Osteoblast (primary cell): Measurements from ENCODE around the gene XXYLT1. TPM values are rescaled to one million over a fixed set of nuclear protein-coding genes. Genes with fewer than 3 reads are reported as not detected.

Experiments
- DNase-seq: peaks from one replicate; pipeline ENCODE4 v3.0.0; 2011; ENCODE audit warnings: low spot score, mixed read lengths; ENCODE audit not compliant: insufficient read length; ENCODE audit errors: missing footprints
- H2AFZ ChIP-seq: 2 replicates; pipeline ENCODE4 v1.6.0; 2011; ENCODE audit warnings: mild to moderate bottlenecking, low read length
- H3K27ac ChIP-seq: 2 replicates; pipeline ENCODE4 v1.5.1; 2011; ENCODE audit warnings: mild to moderate bottlenecking, low read depth, low read length, moderate library complexity
- H3K27me3 ChIP-seq: 2 replicates; pipeline ENCODE4 v1.6.0; 2012; ENCODE audit warnings: mild to moderate bottlenecking, control low read depth, inconsistent platforms, low read length, moderate library complexity; ENCODE audit not compliant: insufficient read depth
- H3K36me3 ChIP-seq: 2 replicates; pipeline ENCODE4 v1.5.1; 2011; ENCODE audit warnings: mild to moderate bottlenecking, low read length, control low read depth, moderate library complexity; ENCODE audit not compliant: insufficient read depth
- H3K4me1 ChIP-seq: 2 replicates; pipeline ENCODE4 v1.5.1; 2011; ENCODE audit warnings: mild to moderate bottlenecking, low read length, control low read depth, moderate library complexity; ENCODE audit not compliant: insufficient read depth
- H3K4me2 ChIP-seq: 2 replicates; pipeline ENCODE4 v1.6.0; 2011; ENCODE audit warnings: mild to moderate bottlenecking, low read length; ENCODE audit not compliant: insufficient read depth
- H3K4me3 ChIP-seq: fragments of 200-600 bp; sonication (generic); 3 replicates; pipeline ENCODE4 v1.5.1; 2012; ENCODE audit warnings: mild to moderate bottlenecking, low read length, inconsistent platforms; ENCODE audit not compliant: insufficient read depth
- H3K79me2 ChIP-seq: 2 replicates; pipeline ENCODE4 v1.6.0; 2012; ENCODE audit warnings: mild to moderate bottlenecking, low read length, control low read depth, inconsistent platforms; ENCODE audit not compliant: insufficient read depth
- H3K9me3 ChIP-seq: 2 replicates; pipeline ENCODE4 v1.5.1; 2011; ENCODE audit warnings: low read depth, low read length, control low read depth
- H4K20me1 ChIP-seq: 2 replicates; pipeline ENCODE4 v1.6.0; 2012; ENCODE audit warnings: mild to moderate bottlenecking, low read length, control low read depth; ENCODE audit not compliant: insufficient read depth
- total RNA-seq: library from RNA; depleted of rRNA; stranded (reverse); fragments of >200 nt; gene quantifications from 2 replicates; pipeline ENCODE4 v1.2.3, GENCODE V29; 2012
- TF ChIP-seq, protein P1 (sequence below): IDR thresholded peaks from 2 replicates; pipeline ENCODE4 v1.5.1; 2011; ENCODE audit warnings: mild to moderate bottlenecking, low read depth, low read length, moderate library complexity; ENCODE audit errors: extremely low read depth

Gene XXYLT1
- total RNA-seq, 1 donor, result 28.2 TPM

DNA sequence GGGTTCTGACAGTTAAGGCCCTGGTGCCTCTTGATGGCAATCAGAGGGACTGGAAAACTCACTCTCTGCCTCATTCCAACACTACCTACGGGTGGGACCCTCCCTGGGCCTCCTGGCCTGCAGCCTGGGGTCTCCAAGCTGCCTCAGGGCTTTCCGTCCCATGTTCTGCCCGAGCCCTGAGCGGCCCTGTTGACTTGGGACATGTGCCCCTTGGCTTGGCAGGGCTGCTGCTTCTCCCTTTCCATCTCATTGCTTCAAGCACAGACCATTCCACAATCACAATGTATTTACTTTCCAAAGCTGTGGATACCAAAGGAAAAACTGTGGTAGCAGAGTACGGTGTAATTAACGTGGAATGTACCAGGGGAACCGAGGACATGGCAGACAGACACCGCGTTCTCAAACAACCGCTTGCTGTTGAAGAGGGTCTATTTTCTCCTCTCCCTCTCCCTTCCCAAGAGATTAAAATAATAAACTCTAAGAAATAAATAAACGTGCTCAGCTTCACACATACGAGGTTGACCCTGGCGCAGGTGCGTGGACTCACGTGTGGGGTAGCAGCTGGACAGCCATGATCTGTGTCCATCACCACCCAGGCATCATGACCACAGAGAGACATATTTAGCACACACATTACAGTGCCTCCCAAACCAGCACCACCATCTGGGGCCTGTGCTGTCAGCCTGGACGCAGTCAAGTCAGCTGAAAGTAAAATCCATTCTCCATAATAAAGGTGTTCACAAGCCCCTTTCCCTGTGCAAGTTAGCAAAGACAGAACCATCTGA, 172.0 kb downstream of the XXYLT1 start:
- Histone ChIP-seq H3K27me3 (no peaks in the 10 kb centered on the region), H3K4me1 (peaks cover 24% of the 10 kb centered on the region), H3K27ac (no peak overlapping the region), H3K36me3 (no peaks in the 10 kb centered on the region), H4K20me1 (no peaks in the 10 kb centered on the region), H3K4me2 (no peak overlapping the region), H2AFZ (no peak overlapping the region), H3K79me2 (no peaks in the 10 kb centered on the region), H3K9me3 (no peaks in the 10 kb centered on the region), H3K4me3 (no peak overlapping the region)
- DNase-seq, result peak; percentile 43
- TF ChIP-seq, protein P1, sequence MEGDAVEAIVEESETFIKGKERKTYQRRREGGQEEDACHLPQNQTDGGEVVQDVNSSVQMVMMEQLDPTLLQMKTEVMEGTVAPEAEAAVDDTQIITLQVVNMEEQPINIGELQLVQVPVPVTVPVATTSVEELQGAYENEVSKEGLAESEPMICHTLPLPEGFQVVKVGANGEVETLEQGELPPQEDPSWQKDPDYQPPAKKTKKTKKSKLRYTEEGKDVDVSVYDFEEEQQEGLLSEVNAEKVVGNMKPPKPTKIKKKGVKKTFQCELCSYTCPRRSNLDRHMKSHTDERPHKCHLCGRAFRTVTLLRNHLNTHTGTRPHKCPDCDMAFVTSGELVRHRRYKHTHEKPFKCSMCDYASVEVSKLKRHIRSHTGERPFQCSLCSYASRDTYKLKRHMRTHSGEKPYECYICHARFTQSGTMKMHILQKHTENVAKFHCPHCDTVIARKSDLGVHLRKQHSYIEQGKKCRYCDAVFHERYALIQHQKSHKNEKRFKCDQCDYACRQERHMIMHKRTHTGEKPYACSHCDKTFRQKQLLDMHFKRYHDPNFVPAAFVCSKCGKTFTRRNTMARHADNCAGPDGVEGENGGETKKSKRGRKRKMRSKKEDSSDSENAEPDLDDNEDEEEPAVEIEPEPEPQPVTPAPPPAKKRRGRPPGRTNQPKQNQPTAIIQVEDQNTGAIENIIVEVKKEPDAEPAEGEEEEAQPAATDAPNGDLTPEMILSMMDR, result no peak

DNA sequence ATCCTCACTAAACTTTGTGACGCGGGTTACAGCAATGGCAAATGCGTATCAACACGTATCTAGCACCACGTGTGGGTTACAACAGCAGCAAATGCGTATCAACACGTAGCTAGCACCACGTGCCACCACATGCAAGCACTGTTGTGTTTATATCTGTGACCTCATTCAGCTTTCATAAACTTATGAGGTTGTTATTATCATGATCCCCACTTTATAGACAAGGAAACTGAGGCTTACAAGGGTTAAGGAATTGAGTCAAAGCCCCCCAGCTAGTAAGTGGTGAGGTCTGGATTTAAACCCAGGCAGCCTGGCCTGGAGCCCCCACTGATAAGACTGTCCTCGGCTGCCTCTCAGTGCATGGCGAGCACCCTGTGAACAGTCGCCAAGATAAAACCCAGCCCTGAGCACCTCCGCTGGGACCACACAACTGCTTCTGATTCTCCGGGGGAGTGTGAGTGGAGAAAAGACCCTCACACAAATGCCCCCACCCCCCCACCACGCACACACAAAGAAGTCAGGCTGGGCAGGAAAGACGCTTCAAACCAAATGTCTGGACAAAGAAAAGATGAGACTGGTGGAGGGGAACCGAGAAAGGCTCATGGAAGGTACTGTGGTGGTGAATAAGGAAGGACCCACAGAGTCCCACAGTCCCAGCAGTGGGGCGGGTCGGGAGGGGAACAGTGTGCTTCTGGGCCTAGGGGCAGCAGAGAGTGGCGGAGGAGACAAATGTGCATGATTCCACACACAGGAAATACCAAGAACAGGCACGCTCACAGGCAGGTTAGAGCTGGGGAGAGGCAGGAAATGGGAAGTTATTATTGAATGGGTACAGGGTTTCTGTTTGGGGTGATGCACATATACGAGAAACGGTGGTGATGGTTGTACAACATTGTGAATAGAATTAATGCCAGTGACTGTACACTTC, 173.4 kb downstream of the XXYLT1 start:
- H3K27ac ChIP-seq, result no peak overlapping the region
- no peak overlapping the region for H3K4me2 ChIP-seq
- peaks cover 12% of the 10 kb centered on the region for H3K4me1 ChIP-seq
- no peak overlapping the region for H3K4me3 ChIP-seq
- TF ChIP-seq, protein P1, result no peak
- peak; percentile 48 for DNase-seq
- H3K27me3 ChIP-seq, result no peaks in the 10 kb centered on the region
- H3K9me3 ChIP-seq, result no peaks in the 10 kb centered on the region
- no peak overlapping the region for H2AFZ ChIP-seq
- no peaks in the 10 kb centered on the region for H3K36me3 ChIP-seq
- H3K79me2 ChIP-seq, result no peaks in the 10 kb centered on the region
- H4K20me1 ChIP-seq, result no peaks in the 10 kb centered on the region

DNA sequence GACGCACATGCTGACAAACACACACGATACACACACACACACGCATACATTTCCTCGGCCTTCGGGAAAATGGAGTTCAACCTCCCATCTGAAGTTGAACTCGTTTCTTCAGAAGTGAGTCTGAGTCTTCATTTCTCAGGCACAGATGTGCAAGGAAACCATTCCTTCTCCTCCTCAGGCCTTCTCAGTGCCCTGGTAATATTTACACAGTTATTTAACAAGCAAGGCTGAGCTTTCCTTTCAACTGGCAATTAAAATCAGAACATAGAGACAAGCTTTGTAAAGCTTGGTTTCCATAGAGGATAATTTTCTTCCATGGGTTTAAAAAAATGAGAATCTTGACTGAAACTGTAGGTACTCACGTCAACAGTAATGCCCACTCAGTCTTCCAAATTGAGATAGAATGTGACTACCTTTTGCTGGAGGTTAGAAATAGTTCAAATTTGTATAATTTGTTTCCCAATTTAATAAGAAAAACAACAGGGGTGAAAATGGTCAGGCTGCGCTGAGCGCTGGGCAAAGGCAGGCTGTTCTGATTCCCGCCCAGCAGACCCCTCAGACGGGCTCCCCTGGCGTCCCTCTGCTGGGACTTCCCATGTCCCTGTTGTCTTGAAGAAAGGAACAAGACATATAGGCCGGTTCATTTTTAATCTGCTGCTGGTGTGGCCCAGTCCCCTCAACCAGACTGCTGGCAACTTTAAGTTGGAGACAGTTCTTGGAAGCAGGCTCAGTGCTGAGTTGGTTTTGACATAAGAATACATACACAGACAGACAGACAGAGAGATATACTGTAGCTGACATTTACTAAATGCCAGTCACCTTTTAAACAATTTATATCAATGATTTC, 174.3 kb downstream of the XXYLT1 start:
- H3K4me3 ChIP-seq, result no peak overlapping the region
- no peak overlapping the region for H3K27ac ChIP-seq
- no peaks in the 10 kb centered on the region for H3K9me3 ChIP-seq
- no peak overlapping the region for H3K4me2 ChIP-seq
- H3K4me1 ChIP-seq, result peaks cover 12% of the 10 kb centered on the region
- H3K36me3 ChIP-seq, result no peaks in the 10 kb centered on the region
- no peaks in the 10 kb centered on the region for H4K20me1 ChIP-seq
- H3K27me3 ChIP-seq, result no peaks in the 10 kb centered on the region
- no peak overlapping the region for H2AFZ ChIP-seq
- peak; percentile 18 for DNase-seq
- TF ChIP-seq, protein P1, result no peak
- no peaks in the 10 kb centered on the region for H3K79me2 ChIP-seq
